Measurements from ENCODE around the gene ATP5MC2. TPM values are rescaled to one million over a fixed set of nuclear protein-coding genes. Genes with fewer than 3 reads are reported as not detected.
A peak's percentile ranks its signal among the peaks of the same experiment; 100 is the strongest.

Gene ATP5MC2
- polyA plus RNA-seq, 2 of the 4 experiments (the other 2 are of a cell fraction): 402 to 540 TPM

DNA sequence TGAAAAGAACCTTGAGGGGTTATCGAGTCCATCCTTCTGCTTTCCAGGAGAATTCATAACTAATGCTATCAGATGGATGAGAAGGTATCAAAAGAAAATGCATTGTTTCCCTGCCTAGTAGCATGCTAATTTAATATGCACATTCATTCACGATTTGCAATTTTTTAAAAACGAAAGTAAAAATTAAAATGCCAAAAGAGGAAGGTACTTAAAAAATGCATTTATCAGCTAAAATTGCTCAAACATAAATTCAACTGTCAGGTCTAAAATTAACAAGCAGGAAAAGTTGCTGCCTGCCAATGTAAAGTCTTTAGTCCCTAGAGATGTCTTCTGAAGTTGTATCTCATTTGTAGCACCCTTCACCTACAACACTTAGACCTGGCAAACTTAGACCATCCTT lies 57.6 kb downstream of the ATP5MC2 start:
- Histone ChIP-seq H3K27ac (0 out of 6 replicates have a peak overlapping the region, but pooled peaks of 1 of the 2 experiments have one; percentile 15), H3K9me3 (no peaks in the 10 kb centered on the region), H3K4me2 (peak overlapping the region; percentile 62), H3K4me1 (peaks cover 34% of the 10 kb centered on the region; the same call in 2 of the 3 replicates), H3K4me3 (no peak overlapping the region)
- ChIA-PET CTCF (interaction anchor here (1.7 to 3.4 kb wide), 3 partner anchors 58 to 128 kb away, joined by 4 to 22 read pairs (median 12); partner anchors contain the start of gene ATP5MC2), POLR2A (no interaction called here)
- WGBS (ENCODE audit: missing lambda C conversion rate): 43% methylated on average over 3 of the region's 3 CpGs
- ATAC-seq: no peak
- DNase-seq (ENCODE audit: low read depth in 1 of 2, low spot score in 1 of 2): no peak
- FAIRE-seq: no peak
- TF ChIP-seq ZC3H11A (IDR thresholded peaks at IDR 0.05) (no peak), HEYL (CRISPR knock-in tag; IDR thresholded peaks at IDR 0.05) (no peak), MAFK (IDR thresholded peaks at IDR 0.05; ENCODE audit: partially characterized antibody) (peak; percentile 63)
- TF ChIP-seq, protein P1, sequence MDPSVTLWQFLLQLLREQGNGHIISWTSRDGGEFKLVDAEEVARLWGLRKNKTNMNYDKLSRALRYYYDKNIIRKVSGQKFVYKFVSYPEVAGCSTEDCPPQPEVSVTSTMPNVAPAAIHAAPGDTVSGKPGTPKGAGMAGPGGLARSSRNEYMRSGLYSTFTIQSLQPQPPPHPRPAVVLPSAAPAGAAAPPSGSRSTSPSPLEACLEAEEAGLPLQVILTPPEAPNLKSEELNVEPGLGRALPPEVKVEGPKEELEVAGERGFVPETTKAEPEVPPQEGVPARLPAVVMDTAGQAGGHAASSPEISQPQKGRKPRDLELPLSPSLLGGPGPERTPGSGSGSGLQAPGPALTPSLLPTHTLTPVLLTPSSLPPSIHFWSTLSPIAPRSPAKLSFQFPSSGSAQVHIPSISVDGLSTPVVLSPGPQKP (IDR thresholded peaks at IDR 0.05; ENCODE audit: low read depth, low read length): no peak
- TF ChIP-seq, protein P2, sequence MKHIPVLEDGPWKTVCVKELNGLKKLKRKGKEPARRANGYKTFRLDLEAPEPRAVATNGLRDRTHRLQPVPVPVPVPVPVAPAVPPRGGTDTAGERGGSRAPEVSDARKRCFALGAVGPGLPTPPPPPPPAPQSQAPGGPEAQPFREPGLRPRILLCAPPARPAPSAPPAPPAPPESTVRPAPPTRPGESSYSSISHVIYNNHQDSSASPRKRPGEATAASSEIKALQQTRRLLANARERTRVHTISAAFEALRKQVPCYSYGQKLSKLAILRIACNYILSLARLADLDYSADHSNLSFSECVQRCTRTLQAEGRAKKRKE (CRISPR knock-in tag; IDR thresholded peaks at IDR 0.05; ENCODE audit: low read depth): no peak

DNA sequence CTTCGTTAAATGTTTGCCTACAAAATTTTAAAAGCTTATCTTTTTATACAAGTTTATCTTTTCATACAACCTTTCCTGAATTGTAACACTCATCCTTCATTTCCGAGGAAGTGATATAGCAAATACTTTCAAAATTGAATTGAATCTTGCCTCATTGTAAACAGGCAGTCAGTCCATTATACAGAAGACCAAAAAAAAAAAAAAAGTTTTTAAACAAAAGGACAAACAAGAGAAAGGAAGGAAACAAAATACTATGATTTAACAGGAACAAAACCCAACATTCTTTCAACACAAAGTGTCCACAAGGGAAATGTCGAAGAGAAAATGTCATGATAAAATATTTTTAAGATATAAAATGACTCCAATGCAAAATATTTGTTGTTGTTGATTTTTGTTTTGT lies 58.2 kb downstream of the ATP5MC2 start:
- DNase-seq (ENCODE audit: low read depth in 1 of 2, low spot score in 1 of 2) (no peak), FAIRE-seq (no peak), ATAC-seq (no peak)
- ChIA-PET POLR2A (no interaction called here), CTCF (interaction anchor here (1.7 to 3.4 kb wide), 3 partner anchors 58 to 129 kb away, joined by 4 to 22 read pairs (median 12); partner anchors contain the start of gene ATP5MC2)
- Histone ChIP-seq H3K9me3 (no peaks in the 10 kb centered on the region), H3K27ac (no peak overlapping the region), H3K4me1 (peaks cover 28% of the 10 kb centered on the region; the same call in 2 of the 3 replicates), H3K4me3 (no peak overlapping the region), H3K4me2 (peak overlapping the region; percentile 62; the same call in 2 of the 3 replicates)
- 53% methylated on average over 3 of the region's 3 CpGs for WGBS (ENCODE audit: missing lambda C conversion rate)
- no peak for TF ChIP-seq KDM5A (IDR thresholded peaks at IDR 0.05)

DNA sequence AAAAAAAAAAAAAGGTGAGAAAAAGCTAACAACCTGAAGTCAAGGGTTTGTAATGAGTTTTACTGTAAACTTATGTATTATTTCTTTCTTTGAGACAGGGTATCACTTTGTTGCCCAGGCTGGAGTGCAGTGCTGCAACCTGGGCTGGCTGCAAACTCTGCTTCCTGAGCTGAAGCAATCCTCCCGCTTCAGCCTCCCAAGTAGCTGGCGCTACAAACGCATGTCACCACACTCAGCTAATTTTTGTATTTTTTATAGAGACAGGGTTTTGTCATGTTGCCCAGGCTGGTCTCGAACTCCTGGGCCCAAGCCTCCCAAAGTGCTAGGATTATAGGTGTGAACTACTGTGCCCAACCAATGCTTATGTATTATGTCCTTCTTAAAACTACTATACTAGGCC lies 58.9 kb downstream of the ATP5MC2 start:
- ChIA-PET CTCF (interaction anchor here (2.7 to 3.4 kb wide), 2 partner anchors 59 to 73 kb away, joined by 12 to 22 read pairs; partner anchors contain the start of gene ATP5MC2), POLR2A (no interaction called here)
- peaks cover 27% of the 10 kb centered on the region; the same call in 1 of the 3 replicates for H3K4me1 ChIP-seq
- H3K9me3 ChIP-seq: no peaks in the 10 kb centered on the region
- DNase-seq (ENCODE audit: low read depth in 1 of 2, low spot score in 1 of 2) (no peak), FAIRE-seq (no peak), ATAC-seq (no peak)
- no peak overlapping the region for H3K27ac ChIP-seq
- TF ChIP-seq NFE2L2 (conservative IDR thresholded peaks at IDR 0.05; ENCODE audit: low read length) (no peak), POLR2AphosphoS2 (conservative IDR thresholded peaks at IDR 0.05; ENCODE audit: low read length) (no peak), RNF2 (IDR thresholded peaks at IDR 0.05; ENCODE audit: borderline replicate concordance, low read depth) (no peak), EP300 (IDR thresholded peaks at IDR 0.05) (no peak), SREBF2 (IDR thresholded peaks at IDR 0.05) (no peak), HDAC2 (IDR thresholded peaks at IDR 0.05) (no peak), FOSB (CRISPR knock-in tag; IDR thresholded peaks at IDR 0.05) (no peak), NR3C1 (IDR thresholded peaks at IDR 0.05) (no peak), POLR2A (IDR thresholded peaks at IDR 0.05; ENCODE audit: low read length) (no peak), ZNF302 (CRISPR knock-in tag; IDR thresholded peaks at IDR 0.05) (no peak), BHLHE40 (IDR thresholded peaks at IDR 0.05; ENCODE audit: low read depth, low read length) (no peak)
- WGBS (ENCODE audit: missing lambda C conversion rate): 94% methylated on average over 4 of the region's 4 CpGs
- no peak overlapping the region for H3K4me2 ChIP-seq
- H3K4me3 ChIP-seq: no peak overlapping the region

Other genes with a start within 250 kb of the ATP5MC2 start
- 203 and 257 TPM in 2 replicates for gene PRR13, start 234.3 kb downstream of the ATP5MC2 start, polyA plus RNA-seq (2011; rRNA removed)
- gene PRR13, start 234.3 kb downstream of the ATP5MC2 start, polyA plus RNA-seq (2017; fragmentation: RNase III; extraction: RNeasy Plus Mini Kit Qiagen cat#74134 plus additional on column Dnase treatment): 210 to 248 TPM (median 221 TPM) in 3 replicates
- 367 and 604 TPM in 2 replicates for gene PCBP2, start 224.0 kb downstream of the ATP5MC2 start, polyA plus RNA-seq (2011; rRNA removed)
- 546 to 553 TPM (median 551 TPM) in 3 replicates for gene PCBP2, start 224.0 kb downstream of the ATP5MC2 start, polyA plus RNA-seq (2017; fragmentation: RNase III; extraction: RNeasy Plus Mini Kit Qiagen cat#74134 plus additional on column Dnase treatment)
- 21.9 and 30.6 TPM in 2 replicates for gene MAP3K12, start 176.6 kb downstream of the ATP5MC2 start, polyA plus RNA-seq (2011; rRNA removed)
- 14.0 to 18.7 TPM (median 16.1 TPM) in 3 replicates for gene MAP3K12, start 176.6 kb downstream of the ATP5MC2 start, polyA plus RNA-seq (2017; fragmentation: RNase III; extraction: RNeasy Plus Mini Kit Qiagen cat#74134 plus additional on column Dnase treatment)
- gene TARBP2, start 174.8 kb downstream of the ATP5MC2 start, polyA plus RNA-seq (2011; rRNA removed): 41.5 and 51.2 TPM in 2 replicates
- gene TARBP2, start 174.8 kb downstream of the ATP5MC2 start, polyA plus RNA-seq (2017; fragmentation: RNase III; extraction: RNeasy Plus Mini Kit Qiagen cat#74134 plus additional on column Dnase treatment): 43.7 to 50.4 TPM (median 49.9 TPM) in 3 replicates
- 0.17 TPM in 1 of 2 replicates, not detected in the other for gene NPFF, start 168.6 kb downstream of the ATP5MC2 start, polyA plus RNA-seq (2011; rRNA removed)
- not detected in 3 replicates for gene NPFF, start 168.6 kb downstream of the ATP5MC2 start, polyA plus RNA-seq (2017; fragmentation: RNase III; extraction: RNeasy Plus Mini Kit Qiagen cat#74134 plus additional on column Dnase treatment)
- gene ATF7, start 49.7 kb downstream of the ATP5MC2 start, polyA plus RNA-seq (2011; rRNA removed): 38.7 and 38.9 TPM in 2 replicates
- gene ATF7, start 49.7 kb downstream of the ATP5MC2 start, polyA plus RNA-seq (2017; fragmentation: RNase III; extraction: RNeasy Plus Mini Kit Qiagen cat#74134 plus additional on column Dnase treatment): 22.9 to 23.3 TPM (median 23.0 TPM) in 3 replicates
- 41.5 and 54.5 TPM in 2 replicates for gene CALCOCO1, start 51.4 kb upstream of the ATP5MC2 start, polyA plus RNA-seq (2011; rRNA removed)
- 18.7 to 28.8 TPM (median 28.7 TPM) in 3 replicates for gene CALCOCO1, start 51.4 kb upstream of the ATP5MC2 start, polyA plus RNA-seq (2017; fragmentation: RNase III; extraction: RNeasy Plus Mini Kit Qiagen cat#74134 plus additional on column Dnase treatment)
- gene CISTR, start 75.9 kb upstream of the ATP5MC2 start, polyA plus RNA-seq (2011; rRNA removed): not detected in 2 replicates
- gene CISTR, start 75.9 kb upstream of the ATP5MC2 start, polyA plus RNA-seq (2017; fragmentation: RNase III; extraction: RNeasy Plus Mini Kit Qiagen cat#74134 plus additional on column Dnase treatment): not detected in 3 replicates

All from A549 (cell line).